Activated CD8-positive, alpha-beta memory T cell treated with anti-CD3 and anti-CD28 coated beads for 24 hours (primary cell): ENCODE measurements around the gene DAD1.
"Not testable (repeated sequence)": the region's sequence is repeated elsewhere in the genome, so short reads cannot be mapped to it uniquely, and the experiment has no call there.

Experiments
- DNase-seq: peaks from one replicate; pipeline ENCODE4 v3.0.0-alpha.2; 2020

The DAD1 gene

DNA sequence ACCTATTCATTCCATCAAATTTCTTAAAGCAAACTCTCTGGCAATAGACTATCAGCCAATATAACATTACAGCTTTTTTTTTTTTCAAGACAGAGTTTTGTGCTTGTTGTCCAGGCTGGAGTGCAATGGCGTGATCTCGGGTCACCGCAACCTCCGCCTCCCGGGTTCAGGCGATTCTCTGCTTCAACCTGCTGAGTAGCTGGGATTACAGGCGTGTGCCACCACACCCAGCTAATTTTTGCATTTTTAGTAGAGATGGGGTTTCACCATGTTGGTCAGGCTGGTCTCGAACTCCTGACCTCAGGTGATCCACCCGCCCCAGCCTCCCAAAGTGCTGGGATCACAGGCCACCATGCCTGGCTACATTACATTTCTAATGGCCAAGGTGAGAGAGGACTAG is 22.8 kb downstream of the DAD1 start:
- DNase-seq = not testable (repeated sequence)

- DNase-seq = no peak
Measured at GRCh38 chr14:22565391-22565945, 23.6 kb downstream of the DAD1 start.

GRCh38 chr14:22564463-22564862 is 24.6 kb downstream of the DAD1 start:
- DNase-seq = no peak

- no peak for DNase-seq
Measured at GRCh38 chr14:22563987-22564386, 25.0 kb downstream of the DAD1 start.

DNA sequence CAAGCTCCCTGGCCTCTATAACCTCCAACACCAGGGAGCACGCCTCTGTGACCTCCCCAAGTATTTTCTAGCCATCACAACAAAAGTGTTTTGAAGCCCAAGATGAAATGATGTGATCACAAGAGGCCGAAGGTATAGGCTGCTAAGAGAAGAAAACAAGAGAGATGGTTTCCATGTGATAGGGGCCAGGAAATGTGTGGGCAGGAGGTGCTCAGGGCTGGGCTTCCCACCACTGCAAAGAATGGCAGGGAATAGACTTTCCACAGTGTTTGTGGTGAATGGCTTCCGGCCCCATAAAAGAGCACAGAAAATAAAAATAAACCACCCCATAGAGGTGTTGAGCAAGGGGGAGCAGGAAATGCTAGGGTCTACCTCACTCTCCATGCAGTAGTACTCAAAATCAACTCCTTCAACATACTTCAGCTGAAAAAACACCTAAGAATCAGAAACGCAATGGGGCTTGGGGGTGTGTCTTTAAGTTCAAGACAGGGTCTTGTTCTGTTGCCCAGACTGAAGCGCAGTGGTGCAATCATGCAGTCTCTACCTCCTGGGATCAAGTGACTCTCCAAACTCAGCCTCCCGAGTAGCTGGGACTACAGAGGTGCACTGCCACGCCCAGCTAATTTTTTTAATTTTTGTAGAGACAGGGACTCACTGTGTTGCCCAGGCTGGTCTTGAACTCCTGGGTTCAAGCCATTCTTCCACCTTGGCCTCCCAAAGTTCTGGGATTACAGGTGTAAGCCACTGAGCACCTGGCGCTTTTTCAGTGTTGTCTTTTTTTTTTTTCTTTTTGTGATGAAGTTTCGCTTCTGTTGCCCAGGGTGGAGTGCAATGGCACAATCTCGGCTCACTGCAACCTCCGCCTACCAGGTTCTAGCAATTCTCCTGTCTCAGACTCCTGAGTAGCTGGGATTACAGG is 27.1 kb downstream of the DAD1 start:
- DNase-seq = peak; percentile 83

- no peak for DNase-seq
Measured at GRCh38 chr14:22561366-22561660, 27.7 kb downstream of the DAD1 start.

GRCh38 chr14:22560662-22561365 is 28.2 kb downstream of the DAD1 start:
- DNase-seq = peak; percentile 79

DNA sequence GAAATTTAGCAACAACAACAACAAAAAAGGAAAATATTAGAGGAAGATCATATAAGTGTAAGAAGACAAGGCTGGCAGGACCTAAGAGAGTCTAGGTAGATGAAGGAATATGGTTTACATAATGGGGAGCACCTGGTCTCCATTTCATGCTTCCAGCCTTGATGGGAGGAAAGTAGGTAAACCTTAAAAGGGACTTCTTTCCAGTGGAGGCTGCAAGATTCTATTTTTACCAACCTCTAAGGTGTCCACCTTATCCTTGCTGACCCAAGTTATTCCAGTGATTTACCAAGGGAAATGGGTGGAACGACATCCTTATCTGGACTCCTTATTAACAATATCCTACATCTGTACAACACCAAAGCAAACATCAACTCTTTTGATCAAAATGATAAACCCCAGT is 30.0 kb downstream of the DAD1 start:
- no peak for DNase-seq

- peak; percentile 88 for DNase-seq
Measured at GRCh38 chr14:22558221-22558913, 30.7 kb downstream of the DAD1 start.

DNA sequence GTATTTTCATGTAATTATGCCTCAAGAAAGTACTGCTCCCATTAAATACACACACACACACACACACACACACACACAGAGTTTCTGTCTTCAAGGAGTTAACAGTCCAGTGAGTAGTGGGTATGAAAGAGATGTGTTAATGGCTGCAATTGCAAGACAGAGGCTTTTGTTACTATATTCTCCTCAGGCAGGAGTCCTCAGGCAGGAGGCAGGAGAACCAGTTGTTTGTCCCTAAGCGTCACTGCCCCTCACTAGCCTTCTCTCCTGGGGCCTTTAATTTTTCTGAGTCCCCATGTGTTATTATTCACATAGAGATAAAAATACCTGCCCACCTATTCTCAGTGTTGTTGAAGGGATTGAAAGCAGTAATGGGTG is 31.2 kb downstream of the DAD1 start:
- no peak for DNase-seq

GRCh38 chr14:22556990-22557623 is 31.9 kb downstream of the DAD1 start:
- peak; percentile 99 for DNase-seq

DNA sequence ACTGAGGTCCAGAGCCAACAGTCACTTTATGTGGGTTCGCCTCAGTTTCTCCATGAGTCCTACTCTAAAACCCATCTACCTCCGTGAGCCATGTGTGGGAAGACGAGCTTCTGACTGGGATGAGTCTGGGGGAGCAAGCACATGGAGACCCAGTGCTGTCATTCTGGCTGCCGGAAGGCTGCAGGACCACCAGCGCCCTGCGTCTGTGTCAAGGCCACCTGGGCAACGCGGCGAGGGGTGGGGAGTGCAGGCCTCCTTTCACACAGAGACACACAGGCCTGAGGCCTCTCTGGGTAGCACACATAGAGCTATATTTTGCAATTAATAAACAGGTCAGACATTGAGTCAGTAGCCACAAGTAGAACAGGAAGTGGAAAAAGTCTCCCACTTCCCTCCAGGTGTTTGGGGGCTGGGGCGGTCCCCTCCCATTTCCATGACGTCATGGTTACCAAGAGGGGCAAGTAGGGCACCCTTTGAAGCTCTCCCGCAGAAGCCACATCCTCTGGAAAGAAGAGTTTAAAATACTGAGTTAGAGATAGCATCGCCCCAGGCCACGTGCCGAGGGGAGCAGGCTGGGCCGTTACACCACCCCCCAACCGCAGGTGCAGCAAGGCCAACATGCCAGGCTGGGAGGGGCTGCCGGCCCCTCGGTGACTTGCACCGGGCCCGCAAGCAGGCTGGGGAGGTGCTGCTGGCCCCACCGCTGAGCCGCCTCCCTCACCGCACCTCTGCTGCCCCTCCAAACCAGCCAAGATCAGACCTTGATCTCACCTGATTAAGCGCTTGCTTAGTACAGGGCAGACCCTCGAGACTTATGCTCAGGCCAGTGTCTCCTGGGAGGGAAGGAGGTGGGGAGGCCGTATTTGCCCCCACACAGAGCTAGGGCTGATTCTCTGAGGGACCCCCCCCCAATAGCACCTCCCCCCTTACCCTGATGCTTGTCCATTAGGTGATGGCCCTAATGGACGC is 32.7 kb downstream of the DAD1 start:
- peak; percentile 95 for DNase-seq

- peak; percentile 83 for DNase-seq
Measured at GRCh38 chr14:22555384-22556011, 33.5 kb downstream of the DAD1 start.

DNA sequence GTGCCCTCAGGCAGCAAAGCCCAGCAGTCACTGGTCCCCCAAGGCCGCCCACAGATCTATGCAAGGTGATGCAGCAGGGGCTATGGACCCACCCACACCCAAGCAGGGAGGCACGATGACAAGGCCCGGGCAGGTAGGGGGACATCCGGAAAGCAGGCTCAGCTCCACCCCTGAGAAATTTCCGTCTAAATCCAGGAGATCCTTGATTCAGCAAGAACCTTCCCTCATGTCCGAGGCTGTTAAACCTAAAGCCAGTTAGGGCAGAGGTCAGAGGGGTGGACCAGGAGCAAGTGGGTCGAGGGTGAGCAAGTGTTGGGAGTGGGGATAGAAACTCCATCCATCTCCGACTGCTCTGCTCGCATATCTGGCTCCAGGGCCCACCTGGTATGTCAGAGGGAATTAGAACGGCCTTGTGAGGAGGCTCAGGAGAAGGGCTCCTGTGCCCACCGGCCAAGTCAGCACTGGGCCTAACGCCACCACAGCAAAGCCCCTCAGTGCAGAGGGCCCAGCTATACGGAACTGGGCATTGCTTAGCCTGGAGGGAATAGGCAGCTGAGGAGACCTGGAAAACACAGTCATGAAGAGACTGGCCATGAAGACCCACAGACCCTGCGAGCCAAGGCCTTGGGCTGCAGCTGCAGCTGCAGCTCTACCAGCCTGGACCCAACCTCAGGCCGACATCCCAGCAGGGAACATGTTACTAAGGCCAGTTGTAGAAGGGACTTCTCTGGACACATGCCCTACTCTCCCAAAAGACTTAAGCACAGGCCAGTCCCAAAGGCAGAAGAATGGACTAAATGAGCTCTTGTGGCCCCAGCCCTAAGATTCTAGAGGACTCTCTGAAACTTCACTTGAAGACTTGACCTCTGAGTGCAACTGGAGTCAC is 34.3 kb downstream of the DAD1 start:
- DNase-seq = peak; percentile 82

GRCh38 chr14:22553861-22554497 is 35.0 kb downstream of the DAD1 start:
- peak; percentile 81 for DNase-seq

DNA sequence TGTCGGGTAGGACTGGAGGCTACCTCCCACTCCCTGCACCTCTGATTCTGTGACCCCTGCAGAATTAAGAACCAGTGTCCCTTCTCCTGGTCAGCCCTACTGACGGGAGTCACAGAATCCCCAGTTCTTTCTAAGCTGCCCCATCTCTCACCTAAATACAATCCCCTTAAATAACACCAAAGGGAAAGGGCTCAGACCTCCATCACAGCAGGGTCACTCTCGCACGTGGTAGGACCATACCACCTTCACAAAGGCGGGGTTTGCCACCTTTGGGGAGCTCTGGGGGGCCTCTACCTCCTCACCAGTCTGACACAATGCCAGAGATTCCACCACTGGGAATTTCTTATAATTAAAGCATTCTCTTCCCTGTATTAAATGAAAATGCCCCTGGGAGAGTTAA is 35.6 kb downstream of the DAD1 start:
- DNase-seq = peak; percentile 71

DNA sequence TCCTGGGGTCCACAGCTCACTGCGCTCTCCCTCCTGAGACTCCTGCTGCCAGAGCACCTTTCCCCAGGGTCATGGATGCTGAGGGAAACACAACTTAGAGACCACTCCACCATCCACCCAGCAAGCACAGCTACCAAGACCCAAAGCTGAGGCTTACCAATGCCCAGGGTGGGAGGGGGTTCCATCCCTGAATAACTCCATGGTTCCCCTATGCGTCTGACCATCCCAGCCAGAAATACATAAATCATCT is 36.3 kb downstream of the DAD1 start:
- peak; percentile 68 for DNase-seq

DNA sequence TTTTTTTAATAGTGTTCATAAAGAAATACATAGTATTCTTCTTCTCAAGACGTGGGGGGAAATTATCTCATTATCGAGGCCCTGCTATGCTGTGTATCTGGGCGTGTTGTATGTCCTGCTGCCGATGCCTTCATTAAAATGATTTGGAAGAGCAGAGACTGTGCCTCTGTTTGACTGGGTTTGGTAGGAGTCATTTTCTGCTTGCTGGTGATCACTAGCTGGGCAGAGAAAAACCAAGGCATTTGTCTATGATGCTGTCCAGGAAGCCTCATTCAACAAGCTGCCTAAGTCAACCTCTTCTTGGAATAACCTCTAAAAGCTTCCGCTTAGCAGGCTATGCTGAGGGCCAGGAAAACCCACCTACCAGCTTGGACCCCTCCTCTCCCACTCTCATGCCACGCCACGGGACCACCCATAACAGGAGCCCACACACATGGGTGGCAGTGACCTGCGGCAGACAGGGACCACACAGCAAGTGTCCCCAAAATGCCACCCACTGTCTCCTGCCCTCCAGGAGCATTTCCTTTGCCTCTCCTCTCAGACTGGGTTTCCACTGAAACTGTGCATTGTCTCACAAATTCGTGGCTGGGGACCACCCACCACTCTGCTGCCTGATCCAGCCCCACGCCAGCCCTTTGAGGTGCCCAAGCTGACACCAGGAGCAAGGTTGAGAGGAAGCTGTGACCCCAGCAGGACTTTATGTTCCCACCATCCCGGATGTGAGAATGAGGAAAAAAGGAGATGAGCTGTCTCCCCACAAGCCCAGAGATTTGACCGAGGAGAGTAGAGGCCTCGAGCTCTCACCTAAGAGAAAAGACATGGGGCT is 36.8 kb downstream of the DAD1 start:
- DNase-seq = peak; percentile 80

DNA sequence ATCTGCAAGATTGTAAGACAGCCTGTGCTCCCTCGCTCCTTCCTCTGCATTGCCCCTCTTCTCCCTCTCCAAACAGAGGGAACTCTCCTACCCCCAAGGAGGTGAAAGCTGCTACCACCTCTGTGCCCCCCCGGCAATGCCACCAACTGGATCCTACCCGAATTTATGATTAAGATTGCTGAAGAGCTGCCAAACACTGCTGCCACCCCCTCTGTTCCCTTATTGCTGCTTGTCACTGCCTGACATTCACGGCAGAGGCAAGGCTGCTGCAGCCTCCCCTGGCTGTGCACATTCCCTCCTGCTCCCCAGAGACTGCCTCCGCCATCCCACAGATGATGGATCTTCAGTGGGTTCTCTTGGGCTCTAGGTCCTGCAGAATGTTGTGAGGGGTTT is 37.4 kb downstream of the DAD1 start:
- peak; percentile 71 for DNase-seq
